Fibroblast of skin of right biceps (primary cell): ENCODE results near the gene PERM1.
"Not testable (repeated sequence)": the region's sequence is repeated elsewhere in the genome, so short reads cannot be mapped to it uniquely, and the experiment has no call there.

Experiments used
- DNase-seq: peaks from one replicate; pipeline ENCODE4 v3.0.0-alpha.2; 2013

The PERM1 gene

DNA sequence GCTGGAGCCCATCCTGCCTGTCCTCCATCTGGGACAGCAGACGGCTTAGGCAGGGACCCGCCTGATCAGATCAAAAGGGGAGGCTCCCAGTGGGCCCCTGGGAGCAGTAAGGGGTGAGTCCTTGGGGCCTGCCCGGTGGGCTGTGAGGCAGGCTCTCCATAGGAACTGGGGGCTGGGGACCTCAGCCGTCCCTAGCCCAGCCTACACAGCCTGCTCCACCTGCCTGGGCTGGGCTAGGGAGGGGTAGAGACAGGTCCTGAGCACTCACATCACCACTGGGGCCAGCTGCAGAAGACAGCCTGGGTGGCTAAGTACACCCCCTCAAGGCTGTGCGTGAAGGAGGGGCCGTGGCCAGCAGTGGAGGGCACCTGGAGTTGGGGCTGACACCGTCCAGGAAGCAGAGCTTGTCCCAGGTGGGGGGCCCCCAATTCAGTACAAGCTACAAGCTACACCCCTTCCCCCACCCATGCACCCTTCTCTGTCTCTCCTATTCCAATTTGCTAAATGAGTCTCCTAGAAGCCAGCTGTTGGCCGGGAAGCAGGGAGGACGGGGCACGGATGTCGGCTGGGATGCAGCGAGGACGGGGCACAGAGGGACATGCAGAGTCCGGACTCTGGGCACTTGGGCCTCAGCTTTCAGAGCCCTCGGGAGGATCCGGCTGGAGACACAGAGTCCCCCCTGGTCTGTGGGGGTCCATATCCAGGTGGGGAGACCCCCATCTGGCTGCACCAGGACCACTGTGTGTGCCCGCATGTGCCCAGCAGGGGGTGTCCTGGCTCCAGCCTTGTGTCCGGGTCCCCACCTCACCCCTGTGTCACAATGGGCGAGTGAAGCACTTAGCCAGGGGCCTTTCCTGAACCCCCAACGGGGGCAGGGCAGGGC, 33.1 kb upstream of the PERM1 start:
- DNase-seq = peak; percentile 29

DNA sequence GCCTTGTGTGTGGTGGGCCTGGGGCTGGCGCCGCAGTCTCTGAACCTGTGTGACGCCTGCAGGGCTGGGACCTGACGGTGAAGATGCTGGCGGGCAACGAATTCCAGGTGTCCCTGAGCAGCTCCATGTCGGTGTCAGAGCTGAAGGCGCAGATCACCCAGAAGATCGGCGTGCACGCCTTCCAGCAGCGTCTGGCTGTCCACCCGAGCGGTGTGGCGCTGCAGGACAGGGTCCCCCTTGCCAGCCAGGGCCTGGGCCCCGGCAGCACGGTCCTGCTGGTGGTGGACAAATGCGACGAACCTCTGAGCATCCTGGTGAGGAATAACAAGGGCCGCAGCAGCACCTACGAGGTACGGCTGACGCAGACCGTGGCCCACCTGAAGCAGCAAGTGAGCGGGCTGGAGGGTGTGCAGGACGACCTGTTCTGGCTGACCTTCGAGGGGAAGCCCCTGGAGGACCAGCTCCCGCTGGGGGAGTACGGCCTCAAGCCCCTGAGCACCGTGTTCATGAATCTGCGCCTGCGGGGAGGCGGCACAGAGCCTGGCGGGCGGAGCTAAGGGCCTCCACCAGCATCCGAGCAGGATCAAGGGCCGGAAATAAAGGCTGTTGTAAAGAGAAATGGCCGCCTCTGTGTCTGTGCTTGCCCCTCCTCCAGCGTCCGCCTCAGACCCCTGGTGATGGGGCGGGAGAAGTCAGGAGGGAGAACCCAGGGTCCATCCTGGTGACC, 32.2 kb upstream of the PERM1 start:
- peak; percentile 48 for DNase-seq

DNA sequence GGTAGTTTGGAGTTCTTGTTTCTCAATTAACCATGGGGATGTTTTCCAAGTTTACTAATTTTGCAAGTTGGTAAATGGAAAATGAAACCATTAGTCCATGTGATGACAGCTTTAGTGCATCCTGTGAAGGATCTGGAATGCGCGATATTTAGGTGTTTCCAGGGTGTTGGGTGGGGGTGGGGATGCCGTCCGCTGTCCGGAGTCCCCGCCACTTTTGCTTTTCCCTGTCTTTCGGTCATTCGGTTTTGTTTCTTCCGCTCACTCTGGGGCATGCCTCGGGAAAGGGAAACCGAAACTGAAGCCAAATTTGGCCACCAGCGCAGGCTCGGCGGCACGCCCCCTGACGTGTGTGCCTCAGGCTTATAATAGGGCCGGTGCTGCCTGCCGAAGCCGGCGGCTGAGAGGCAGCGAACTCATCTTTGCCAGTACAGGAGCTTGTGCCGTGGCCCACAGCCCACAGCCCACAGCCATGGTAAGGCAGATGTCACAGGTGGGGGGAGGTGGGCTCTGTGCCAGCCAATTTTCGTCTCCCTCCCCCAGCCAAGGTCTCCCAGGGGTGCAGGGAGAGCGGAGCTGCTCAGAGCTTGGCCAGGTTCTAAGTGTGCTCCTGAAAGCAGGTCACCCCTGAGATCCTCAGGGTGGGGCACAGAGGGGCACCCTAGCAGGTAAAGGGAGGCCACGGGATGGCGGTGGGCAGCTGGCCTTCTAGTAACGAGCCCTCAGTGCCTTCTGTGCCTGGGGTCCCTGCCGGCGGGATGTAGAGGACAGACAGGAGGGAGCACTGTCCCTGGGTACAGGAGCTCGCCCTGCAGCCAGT, 31.4 kb upstream of the PERM1 start, which contains the start of gene ISG15:
Gene ISG15, plus strand, starts transcription at position 393 of the 817 bp plus-strand sequence. Its CDS starts 77 bp downstream, at position 470.
- peak; percentile 86 for DNase-seq

DNA sequence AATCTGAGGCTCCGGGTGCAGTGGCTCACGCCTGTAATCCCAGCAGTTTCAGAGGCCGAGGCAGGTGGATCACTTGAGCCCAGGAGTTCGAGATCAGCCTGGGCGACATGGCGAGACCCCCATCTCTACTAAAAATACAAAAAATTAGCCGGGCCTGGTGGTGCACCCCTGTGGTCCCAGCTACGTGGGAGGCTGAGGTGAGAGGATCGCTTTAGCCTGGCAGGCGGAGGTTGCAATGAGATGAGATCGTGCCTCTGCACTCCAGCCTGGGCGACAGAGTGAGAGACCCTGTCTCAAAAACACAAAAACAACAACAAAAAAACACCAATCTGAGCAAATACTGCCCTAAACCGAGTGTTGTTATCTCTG, 30.8 kb upstream of the PERM1 start:
- not testable (repeated sequence) for DNase-seq

DNA sequence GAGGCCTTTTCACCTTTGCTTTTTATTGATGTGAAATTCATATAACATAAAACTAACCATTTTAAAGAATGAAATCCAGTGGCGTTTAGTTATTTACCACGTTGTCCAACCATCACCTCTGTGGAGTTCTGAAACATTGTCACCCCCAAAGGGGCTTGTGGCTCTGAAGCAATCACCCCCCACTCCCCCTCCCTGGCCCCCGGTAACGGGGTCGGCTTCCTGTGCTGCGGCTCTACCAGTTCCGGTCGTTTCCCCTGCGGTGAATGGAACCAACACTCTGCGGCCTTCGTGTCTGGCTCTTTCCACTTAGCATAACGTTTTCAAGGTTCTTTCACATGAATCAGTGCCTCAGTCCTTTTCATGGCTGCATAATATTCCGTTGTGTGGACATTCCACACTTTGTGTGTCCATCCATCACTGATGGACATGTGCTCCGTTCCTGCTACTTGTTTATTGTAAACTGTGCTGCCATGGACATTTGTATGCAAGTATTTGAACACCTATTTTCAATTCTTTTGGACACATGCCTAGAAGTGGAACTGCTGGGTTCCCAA, 29.6 kb upstream of the PERM1 start:
- no peak for DNase-seq

DNA sequence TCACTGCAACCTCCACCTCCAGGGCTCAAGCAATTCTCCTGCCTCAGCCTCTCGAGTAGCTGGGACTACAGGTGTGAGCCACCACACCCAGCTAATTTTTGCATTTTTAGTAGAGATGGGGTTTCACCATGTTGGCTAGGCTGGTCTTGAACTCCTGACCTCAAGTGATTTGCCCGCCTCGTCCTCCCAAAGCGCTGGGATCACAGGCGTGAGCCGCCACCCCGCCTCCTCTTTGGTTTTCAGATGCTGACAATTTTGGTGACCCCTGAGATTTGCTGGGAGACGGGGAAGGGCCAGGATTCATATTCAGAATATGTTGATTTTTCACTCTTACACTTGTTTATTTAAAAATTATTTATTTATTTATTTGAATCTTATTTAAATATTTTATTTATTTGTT, 28.2 kb upstream of the PERM1 start:
- not testable (repeated sequence) for DNase-seq

DNA sequence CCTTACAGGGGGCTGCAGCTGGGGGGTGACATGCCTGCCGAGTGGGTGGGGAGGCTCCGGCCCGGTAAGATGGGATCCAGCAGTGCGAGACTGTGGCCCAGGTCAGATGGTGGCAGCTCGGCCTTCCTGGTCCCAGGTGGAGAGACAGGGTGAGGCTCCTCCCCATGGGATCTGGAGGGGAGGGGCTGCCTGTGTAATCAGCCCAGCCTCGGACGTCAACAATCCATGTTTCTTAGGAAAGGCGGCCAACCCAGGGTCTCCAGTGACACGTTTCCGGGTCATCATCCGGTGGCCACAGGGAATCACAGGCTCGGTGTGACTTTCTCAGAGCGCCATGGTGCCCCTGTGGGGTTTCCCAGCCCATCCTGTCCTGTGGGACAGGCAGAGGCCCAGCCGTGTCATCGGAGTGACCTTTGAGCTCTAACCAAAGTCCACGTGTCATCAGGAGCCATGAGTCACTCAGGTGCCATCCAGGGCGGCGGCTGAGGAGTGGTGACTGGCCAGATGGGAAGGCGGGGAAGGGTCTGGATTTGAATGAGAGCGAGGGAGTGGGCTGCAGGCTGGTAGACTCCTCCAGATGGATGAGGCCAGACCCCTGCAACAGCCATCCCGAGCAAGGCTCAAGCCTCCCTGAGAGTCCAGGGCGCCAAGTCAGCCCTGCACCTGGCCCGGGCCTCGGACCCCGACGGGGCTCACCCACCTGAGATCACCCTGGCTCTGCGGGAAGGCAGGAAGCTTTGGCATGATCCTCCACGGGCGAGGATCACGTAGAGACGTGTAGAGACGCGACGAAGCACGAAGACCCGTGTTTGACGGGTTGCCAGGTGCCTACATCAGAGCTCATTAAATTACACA, 24.6 kb upstream of the PERM1 start:
- DNase-seq = no peak

DNA sequence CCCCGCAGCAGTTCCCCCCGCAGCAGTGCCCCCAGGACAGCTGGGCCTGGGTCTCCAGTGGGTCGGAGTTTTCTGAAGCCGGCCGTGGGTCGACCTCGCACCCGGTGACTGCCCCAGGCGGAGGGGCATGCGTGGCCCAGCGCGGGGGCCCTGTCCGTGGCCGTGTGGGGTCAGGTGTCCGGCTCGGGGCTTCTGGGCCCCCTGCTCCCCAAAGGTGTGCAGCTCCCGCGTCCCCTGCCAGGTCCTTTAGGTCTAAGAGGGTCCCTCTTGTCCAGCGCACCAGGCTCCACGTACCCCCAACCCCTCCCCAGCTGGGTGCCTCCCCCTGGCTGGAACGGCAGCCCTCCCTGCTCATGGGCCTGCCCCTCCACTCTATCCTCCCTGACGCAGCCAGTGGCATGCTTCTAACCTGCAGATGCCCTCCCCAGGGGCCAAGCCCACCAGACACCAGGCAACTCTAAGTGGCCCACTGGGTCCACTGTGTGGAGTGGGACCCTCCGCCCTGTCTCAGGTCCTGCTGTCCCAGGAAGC, 23.9 kb upstream of the PERM1 start:
- DNase-seq = no peak

DNA sequence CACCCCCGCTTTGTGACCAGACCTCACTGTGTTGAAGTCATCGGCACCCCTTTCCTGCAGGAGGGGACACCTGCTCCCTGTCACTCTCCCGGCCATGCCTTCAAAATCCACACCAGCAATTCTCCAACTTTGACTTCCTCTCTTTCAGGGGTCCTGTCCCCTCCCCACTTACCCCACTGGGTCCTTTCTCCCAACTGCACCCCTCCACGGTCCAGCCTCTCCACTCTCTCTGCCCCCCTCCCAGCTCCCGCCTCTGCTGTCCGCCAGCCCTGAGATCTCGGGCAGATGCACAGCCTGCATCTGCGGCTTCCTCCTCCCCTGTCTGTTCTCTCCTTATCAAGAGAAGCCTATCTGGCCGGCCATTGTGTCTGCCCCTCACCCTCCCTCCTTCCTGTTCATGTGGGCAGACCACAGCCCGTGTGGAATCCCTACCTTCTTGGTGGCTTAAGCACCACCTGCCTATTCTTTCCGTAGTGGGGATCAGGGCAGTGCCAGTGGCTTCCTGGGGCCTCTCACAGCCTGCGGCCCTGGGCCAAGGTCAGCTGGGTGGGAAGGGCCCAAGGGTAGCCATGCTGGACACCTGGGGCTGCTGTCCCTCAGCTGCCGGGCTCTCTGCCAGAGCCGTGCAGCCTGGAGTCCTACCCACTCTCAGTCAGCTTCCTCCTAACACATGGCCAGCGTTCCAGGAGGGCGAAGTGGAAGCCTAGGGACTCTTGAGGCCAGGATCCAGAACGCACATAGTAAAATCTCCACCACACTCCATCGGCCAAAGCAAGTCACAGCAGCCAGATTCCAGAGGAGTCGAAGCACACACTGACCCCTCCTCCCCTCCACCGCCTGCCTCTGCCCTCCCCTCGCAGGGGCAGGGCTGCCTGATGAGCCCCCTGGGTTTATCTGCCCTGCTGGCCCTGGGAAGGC, 23.1 kb upstream of the PERM1 start:
- peak; percentile 44 for DNase-seq

DNA sequence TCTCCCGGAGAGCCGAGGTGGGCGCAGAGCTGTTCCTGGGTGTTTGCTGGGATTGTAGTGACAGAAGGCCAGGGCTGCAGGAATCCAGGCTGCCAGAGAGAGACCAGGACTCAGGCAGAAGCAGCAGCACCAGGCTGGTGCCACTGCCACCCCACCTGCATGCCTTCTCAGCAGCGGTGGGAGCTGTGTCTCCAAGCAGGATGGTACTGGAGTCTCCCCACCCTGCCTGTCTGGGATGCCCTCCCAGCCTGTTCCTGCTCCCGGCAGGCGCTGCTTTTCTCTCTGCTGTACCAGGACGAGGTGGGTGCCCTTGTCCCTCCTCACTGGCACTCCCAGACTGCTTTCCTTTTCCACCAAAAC, 22.5 kb upstream of the PERM1 start:
- no peak for DNase-seq

DNA sequence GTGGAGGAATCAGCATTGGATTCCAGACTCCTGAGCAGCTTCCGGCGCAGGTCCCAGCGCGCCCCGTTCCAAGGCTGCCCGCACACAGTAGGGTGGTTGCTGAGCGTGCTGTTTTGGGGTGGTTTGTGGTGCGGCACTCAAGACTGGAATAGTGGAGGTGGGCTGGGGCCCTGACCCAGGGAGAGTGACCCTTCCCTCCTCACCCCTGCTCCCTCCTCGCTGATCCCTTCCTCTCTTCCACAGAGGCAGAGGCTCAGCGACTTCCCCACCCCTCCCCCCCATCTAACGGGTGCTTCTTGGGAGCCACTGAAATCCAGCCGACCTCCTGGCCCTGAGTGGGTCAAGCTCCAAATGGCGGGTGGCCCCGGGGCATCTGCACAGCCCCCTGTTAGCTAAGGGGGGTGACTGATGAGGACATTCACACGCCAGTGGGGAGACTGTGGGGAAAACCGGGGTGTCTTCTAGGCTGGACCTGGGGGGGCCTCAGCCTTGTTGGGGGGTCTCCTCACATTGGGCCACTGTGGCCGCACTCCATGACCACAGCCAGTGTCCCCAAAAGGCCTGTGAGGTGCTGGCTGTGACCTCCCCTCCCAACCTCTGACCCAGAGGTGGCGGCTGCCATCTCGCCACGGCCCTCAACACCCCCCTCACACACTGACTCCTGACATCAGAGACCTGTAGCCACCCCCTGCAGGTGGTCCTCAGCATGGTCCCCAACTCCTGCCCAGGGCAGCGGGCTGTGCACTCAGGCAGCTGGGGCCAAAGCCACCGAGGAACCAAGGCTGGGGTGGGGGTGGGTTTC, 21.9 kb upstream of the PERM1 start:
- DNase-seq = no peak

DNA sequence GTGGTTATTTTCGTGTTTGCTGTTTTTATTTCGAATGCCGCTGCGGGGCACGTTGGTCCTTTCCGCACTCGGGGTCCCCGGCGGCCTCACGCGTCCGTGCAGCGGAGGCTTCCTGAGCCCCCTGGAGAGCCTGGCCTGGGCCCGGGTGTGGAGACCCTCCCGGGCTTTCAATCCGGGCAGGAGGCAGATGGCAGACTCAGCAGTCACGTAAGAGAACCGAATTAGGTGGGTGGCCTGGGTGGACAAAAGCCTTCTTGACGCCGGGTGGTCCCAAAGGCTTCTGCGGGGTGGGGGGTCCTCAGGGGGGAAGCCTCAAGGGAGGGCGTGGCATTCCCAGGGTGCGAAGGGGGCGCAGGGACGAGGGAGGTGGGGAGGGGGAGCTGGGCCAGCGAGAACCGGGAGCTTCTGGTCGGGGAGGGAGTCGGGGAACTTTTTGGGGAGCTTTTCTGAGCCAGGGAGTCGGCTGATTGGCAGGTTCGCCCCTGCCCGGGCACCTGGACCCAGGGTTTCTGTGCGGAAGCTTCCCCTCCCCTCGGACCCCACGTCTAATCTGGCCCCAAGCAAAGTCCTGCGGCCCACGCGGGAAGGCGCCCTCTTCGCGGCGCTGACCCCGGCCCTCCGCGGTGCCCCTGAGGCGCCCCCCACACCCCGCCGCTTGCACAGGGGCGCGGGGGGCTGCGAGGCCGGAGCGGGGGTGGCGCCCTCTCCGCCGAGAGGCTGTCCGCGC, 19.3 kb upstream of the PERM1 start:
- no peak for DNase-seq

DNA sequence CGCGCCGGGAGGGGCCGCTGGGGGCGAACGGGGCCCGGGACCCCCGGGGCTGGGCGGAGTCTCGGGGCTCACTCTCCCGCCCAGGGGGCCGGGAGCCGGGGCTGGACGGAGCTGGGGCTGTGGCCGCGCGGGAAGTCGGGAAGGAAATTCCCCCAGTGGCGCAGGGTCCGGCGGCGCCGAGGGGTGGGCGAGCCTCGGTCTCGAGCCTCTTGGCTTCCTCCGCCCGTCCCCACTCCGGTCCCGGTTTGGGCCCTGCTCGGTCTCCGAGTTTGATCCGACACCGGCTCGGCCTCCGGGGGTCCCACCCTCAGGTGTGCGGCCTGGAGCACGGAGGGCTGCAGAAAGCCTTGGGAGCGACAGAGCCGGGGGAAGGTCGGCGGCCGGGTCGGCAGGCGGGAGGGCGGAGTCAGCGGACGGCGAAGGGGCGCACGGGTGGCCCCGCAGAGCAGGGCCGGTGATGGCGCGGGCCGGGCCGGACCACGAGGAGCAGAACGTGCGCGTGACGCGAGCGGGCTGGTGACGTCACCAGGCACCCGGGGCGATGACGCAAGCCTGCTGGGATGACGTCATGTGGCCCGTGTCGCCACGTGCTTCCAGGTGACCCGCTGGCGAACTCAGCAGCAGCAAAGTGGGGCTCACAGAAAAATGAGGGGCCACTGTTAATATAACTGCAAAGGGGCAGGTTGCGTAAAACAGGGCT, 18.6 kb upstream of the PERM1 start:
- peak; percentile 83 for DNase-seq

DNA sequence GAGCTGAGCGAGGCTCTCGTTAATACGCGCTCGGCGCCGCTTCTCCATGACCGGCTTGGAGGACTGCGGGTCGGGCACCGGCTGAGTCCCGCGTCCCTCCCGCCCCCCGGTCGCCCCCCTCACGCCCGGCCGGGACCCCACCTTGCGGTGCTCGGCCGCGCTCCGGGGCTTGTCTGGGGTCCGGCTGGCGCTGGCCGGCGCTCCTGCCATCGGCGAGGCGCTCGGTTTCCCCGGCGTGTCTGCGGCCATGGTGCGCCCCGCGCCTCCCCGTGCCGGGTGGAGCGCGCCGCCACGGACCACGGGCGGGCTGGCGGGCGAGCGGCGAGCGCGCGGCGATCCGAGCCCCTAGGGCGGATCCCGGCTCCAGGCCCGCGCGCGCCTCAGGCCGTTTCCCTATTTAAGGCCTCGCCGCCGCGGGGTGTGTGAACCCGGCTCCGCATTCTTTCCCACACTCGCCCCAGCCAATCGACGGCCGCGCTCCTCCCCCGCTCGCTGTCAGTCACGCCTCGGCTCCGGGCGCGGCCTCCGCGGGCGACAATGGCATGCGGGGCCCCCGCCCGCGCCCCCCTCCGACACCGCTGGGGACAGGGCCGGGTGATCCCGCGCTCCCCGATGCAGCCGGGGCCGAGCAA, 17.9 kb upstream of the PERM1 start, which contains the start of gene HES4:
Gene HES4, minus strand, starts transcription at position 373 of the 632 bp plus-strand sequence. Its CDS starts 124 bp downstream, at position 249.
- DNase-seq = peak; percentile 94

DNA sequence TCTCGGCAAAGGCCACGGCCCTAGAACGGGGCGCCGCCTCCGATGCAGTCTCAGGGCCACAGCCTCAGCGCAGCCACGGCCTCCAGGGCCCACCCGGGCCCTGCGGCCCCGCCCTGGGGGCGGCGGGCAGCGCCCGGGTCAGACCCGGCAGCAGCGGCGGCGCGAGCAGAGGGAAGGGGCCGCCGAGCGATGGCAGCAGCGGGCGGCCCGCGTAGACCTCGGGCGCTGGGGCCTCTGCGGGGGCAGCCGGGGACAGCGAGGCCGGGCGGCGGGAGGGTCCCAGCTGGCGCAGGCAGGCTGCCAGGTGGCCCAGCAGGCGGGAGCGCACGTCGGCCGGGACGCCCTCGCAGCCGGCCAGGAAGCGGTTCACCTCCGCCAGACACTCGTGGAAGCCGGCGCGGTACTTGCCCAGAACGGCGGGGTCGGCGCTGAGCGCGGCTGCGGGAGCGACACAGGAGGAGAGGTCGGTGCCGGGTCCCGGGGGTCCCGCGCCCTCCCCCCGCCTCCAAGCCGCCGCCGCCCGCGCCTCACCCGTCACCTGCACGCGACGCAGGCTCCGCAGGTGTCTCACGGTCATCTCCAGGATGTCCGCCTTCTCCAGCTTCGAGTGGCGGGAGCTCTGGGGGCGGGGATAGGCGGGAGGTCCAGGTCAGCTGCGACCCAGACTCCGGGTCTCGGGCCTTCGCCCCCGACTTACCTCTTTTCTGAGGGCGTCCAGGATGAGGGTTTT, 17.3 kb upstream of the PERM1 start:
- peak; percentile 32 for DNase-seq

DNA sequence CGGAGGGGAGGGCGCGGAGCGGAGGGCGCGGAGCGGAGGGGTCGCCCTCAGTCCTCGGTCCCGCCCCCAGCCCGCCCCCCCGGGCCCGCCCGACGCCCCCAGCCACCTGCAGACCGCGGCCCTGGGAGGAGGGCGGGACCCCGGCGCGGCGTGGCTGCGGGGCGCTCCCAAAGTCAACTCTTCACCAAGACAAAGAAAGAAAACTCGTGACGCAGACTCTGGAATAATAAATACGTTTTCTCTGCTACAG, 16.8 kb upstream of the PERM1 start:
- no peak for DNase-seq
